OCI-LY7 (cell line): ENCODE measurements around the gene XG.
"Not testable (repeated sequence)": the region's sequence is repeated elsewhere in the genome, so short reads cannot be mapped to it uniquely, and the experiment has no call there.

ENCODE experiments used
- CTCF ChIP-seq: fragments of 200-600 bp; sonication (generic); conservative IDR thresholded peaks from 2 replicates; pipeline ENCODE4 v1.5.1; 2014; ENCODE audit warnings: mild to moderate bottlenecking, antibody characterized with exemption, low read length, moderate library complexity, mixed read lengths
- EZH2phosphoT487 ChIP-seq: fragments of 200-600 bp; sonication (generic); IDR thresholded peaks from 2 replicates; pipeline ENCODE4 v1.6.1; 2018; ENCODE audit warnings: low read depth, borderline replicate concordance, mild to moderate bottlenecking, mixed run types, antibody characterized with exemption, low read length, moderate library complexity, mixed read lengths

- not testable (repeated sequence) for TF ChIP-seq CTCF, EZH2phosphoT487
Measured at GRCh38 chrX:2746250-2746649, 5.6 kb upstream of the XG start.
